Posterior vena cava (tissue), 2 donors: Measurements from ENCODE around the gene NBEA. TPM values are rescaled to one million over a fixed set of nuclear protein-coding genes. Genes with fewer than 3 reads are reported as not detected.

Experiments used
- DNase-seq: peaks from one replicate; pipeline ENCODE4 v3.0.0-alpha.2; 2020; ENCODE audit warnings: low spot score
- intact Hi-C, 2 donors: fragments of 100-400 bp; cut with DNase I; formaldehyde crosslinking; loops; one replicate each; pipeline versions ENCODE4 v1.14.1 to v1.14.2; 2022 to 2023
- total RNA-seq, 2 donors: library from RNA; stranded (reverse); fragmentation: NEBNext Ultra II Directional; extraction: Animal tissue kit (Norgen Biotek cat#: 25700); gene quantifications; one replicate each; pipeline ENCODE4 v1.2.1, GENCODE V29; 2021
- donor health status: DM: yes; HTN: yes; CAD: no.
- donor health status: DM: yes; HTN: yes; CAD: no.

The NBEA gene
- total RNA-seq, 2 donors from 2014 or later, result 10.5 to 12.7 TPM

DNA sequence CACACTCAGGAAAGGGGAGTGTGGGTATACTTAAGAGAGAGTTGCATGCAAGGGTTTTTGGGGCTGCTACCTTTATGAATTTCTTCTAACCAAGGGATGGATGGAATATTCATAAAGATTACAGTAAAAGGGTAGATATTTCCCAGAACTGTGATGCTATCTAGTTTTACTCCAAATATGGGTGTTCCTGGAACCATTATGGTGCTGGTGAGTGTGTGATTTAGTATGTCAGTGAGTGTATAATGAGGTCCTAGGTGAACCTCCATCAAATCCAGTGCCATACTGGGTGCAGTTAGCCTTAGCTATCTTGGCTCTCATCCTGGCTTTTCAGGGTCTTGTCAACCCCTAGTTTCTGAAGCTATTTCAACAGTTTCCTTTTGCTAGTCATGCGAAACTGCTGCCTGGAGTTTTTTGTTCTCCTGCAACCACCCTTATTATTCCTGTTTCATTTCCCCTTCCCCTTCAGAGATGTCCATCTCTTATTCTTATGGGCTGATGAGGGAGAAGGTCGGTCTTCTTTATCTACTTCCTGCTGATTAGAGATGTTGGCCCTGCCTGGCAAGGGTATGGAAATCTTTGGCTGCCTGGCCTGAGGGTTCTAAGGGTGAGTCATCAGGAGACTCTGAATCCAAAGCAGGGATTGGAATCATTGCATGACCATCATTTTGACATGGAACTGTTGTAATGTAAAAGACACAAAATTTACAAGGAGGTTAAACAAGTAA is 202.3 kb downstream of the NBEA start:
- no peak for DNase-seq
- intact Hi-C loops, result no loop called here

- intact Hi-C loops, result no loop called here
- no peak for DNase-seq
Observed at GRCh38 chr13:35146686-35147085, 204.6 kb downstream of the NBEA start.

DNA sequence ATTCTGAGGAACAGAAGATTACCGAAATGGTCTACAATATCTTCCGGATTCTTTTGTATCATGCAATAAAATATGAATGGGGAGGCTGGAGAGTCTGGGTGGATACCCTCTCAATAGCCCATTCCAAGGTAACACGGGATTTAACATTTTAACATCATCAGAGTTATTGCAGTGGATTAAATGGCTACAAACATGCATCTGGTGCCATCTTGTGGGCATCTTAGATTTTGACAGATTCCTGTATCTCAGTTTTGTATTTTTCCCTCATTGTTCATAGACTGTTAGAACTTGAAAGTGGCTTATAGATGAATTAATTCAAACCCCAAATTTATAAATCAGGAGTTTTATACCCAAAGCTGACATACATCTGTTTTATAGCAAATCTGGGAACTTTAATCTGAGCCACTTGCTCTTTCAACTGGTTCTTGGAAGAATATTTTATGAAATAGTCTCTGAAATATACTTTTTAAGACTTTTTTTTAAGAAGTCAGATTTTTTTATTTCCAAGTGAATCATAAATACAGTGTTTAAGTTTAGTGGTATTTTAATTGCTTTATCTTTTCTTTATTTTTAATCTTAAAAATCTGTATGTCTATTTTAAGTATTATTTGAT is 215.2 kb downstream of the NBEA start:
- no peak for DNase-seq
- intact Hi-C loops, result loop anchor here in 1 of 2 donors (10.0 kb wide), 1 partner anchor 1222 kb away; no protein-coding TSS in a partner anchor

- intact Hi-C loops, result loop anchor here in 1 of 2 donors (10.0 kb wide), 1 partner anchor 1224 kb away; no protein-coding TSS in a partner anchor
- DNase-seq, result no peak
Observed at GRCh38 chr13:35159041-35159440, 217.0 kb downstream of the NBEA start.

GRCh38 chr13:35160896-35161295 is 218.8 kb downstream of the NBEA start:
- DNase-seq, result no peak
- intact Hi-C loops, result loop anchor here in 1 of 2 donors (10.0 kb wide), 1 partner anchor 1246 kb away; no protein-coding TSS in a partner anchor

GRCh38 chr13:35162420-35162819 is 220.3 kb downstream of the NBEA start:
- no peak for DNase-seq
- intact Hi-C loops, result loop anchor here in 1 of 2 donors (10.0 kb wide), 1 partner anchor 1248 kb away; no protein-coding TSS in a partner anchor

GRCh38 chr13:35163674-35164073 is 221.6 kb downstream of the NBEA start:
- DNase-seq, result no peak
- intact Hi-C loops, result loop anchor here in 1 of 2 donors (10.0 kb wide), 1 partner anchor 1249 kb away; no protein-coding TSS in a partner anchor

GRCh38 chr13:35164324-35164932 is 222.4 kb downstream of the NBEA start:
- DNase-seq, result no peak
- intact Hi-C loops, result loop anchor here in 1 of 2 donors (10.0 kb wide), 1 partner anchor 1250 kb away; no protein-coding TSS in a partner anchor

DNA sequence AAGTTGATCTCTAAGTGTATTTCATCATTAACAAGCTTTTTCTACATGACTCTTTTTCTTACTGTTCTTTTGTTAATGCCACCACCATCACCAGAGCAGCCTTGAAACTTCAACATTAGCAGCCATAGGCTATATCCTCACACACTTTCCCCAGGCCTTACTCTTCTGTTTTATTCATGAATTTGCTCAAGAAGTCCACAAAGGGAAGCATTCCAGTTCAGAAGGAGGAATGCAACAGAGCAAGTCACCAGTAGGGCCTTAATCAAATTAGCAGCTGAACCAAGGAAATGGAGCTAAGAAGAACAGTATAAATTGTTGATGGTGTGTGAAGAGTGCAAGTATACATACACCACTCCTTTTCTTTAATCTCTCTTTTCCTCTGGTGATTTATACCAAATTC is 223.1 kb downstream of the NBEA start:
- intact Hi-C loops, result loop anchor here in 1 of 2 donors (10.0 kb wide), 1 partner anchor 1250 kb away; no protein-coding TSS in a partner anchor
- DNase-seq, result no peak

DNA sequence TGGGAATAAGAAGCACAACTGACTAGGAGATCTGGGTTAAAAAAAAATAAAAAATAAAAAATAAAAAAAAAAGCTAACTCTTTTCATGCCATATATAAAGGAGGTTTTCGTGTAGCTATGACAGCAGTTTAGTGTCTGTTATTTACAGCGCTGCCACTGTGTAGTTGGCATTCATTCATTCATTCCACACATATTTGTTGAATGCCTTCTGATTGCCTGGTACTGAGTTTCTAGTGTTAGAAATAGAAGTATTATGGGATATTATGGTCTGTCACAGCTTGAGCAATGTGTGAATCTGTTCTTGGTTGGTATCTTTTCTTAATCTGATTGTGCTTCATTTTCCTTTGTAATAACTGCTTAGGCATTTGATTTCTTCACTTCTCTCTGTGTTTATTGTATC is 237.4 kb downstream of the NBEA start:
- intact Hi-C loops, result no loop called here
- no peak for DNase-seq

- intact Hi-C loops, result loop anchor here in 1 of 2 donors (5.0 kb wide), 1 partner anchor 307 kb away; no protein-coding TSS in a partner anchor
- DNase-seq, result no peak
Observed at GRCh38 chr13:35179920-35180663, 238.0 kb downstream of the NBEA start.

- intact Hi-C loops, result no loop called here
- no peak for DNase-seq
Observed at GRCh38 chr13:35190241-35190640, 248.2 kb downstream of the NBEA start.

GRCh38 chr13:35191883-35192282 is 249.8 kb downstream of the NBEA start:
- no peak for DNase-seq
- intact Hi-C loops, result no loop called here

DNA sequence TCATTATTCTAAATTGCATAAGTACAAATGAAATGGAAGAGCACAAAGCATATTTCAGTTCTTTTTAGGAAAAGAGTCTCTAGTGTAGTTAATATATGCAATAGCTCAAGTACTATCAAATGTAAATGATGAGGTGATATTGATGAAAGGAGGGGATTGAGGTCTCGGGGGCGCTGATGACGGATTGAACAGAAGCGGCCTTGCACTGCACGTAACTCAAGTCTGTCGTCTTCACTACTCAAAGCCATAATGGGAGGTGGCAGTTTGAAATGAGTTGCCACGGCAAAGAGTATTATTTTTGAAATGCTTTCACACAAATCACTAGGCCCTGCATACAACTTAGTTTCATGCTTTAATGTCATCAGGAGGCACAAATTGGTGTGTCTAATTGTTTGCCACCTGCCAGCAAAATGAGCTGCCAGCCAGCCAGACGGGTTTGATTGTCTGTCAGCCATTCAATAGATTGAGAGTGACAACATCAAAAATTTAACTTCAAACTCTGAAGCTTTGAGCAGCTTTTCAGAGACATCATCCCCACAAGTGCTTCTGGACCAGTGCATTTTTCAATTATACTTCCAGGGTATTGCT is 256.6 kb downstream of the NBEA start:
- intact Hi-C loops, result no loop called here
- no peak for DNase-seq

DNA sequence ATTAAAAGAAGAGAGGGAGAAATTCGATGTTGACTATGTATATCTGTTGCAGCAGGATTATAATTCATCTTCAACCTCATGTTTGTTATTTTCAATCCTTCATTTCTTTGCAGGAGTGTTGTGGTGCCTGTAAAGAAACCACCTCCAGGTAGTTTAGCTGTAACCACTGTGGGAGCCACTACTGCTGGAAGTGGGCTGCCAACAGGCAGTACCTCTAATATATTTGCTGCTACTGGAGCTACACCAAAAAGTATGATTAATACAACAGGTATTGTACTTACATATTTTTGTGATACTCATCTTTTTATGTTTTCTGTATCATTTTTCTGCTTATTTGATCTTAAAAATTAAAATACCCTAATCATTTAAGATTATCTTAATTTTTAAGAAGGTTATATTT is 266.5 kb downstream of the NBEA start:
- intact Hi-C loops, result no loop called here
- DNase-seq, result no peak

DNA sequence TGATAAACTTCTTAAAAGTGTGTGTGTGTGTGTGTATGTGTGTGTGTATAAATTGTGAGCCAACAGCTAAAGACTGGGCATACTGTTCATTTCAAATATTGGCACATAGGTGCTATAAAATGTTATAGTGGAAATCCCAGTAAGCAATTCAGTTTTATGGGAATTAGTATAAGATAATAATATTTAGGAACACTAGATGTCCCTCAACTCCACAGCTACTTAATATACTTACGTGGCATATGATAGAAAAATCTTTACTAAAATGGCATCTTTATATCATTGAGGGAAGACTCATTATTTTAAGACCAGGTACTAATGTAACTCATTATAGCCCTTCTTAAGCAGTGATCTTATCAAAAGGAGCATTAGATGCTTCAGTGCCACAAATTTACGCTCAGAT is 268.2 kb downstream of the NBEA start:
- intact Hi-C loops, result no loop called here
- no peak for DNase-seq

GRCh38 chr13:35211949-35212348 is 269.9 kb downstream of the NBEA start:
- intact Hi-C loops, result no loop called here
- no peak for DNase-seq

DNA sequence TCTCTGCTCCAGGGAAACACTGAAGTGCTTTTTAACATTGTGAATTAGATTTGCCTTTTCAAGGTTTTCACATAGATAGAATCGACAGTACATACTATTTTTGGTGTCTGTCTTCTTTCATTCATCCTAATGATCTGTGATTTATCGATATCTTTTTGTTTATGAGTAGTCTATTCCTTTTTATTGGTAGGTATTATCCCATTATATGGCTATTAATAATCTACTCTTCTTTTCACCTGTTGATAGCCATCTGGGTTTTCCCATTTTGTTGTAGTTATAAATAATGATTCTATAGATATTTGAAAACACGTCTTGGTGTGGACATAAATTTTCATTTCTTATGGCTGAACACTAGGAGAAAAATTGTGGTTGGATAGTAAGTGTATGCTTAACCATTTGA is 271.8 kb downstream of the NBEA start:
- intact Hi-C loops, result no loop called here
- no peak for DNase-seq

GRCh38 chr13:35216131-35216530 is 274.1 kb downstream of the NBEA start:
- DNase-seq, result no peak
- intact Hi-C loops, result no loop called here
